Measurements from ENCODE around the gene EMC7. TPM values are rescaled to one million over a fixed set of nuclear protein-coding genes. Genes with fewer than 3 reads are reported as not detected.

The EMC7 gene
- total and polyA plus RNA-seq, 2 of the 13 experiments (the other 11 are each of a cell fraction or from before 2014, with no cell fraction given) = 46.8 to 113 TPM

DNA sequence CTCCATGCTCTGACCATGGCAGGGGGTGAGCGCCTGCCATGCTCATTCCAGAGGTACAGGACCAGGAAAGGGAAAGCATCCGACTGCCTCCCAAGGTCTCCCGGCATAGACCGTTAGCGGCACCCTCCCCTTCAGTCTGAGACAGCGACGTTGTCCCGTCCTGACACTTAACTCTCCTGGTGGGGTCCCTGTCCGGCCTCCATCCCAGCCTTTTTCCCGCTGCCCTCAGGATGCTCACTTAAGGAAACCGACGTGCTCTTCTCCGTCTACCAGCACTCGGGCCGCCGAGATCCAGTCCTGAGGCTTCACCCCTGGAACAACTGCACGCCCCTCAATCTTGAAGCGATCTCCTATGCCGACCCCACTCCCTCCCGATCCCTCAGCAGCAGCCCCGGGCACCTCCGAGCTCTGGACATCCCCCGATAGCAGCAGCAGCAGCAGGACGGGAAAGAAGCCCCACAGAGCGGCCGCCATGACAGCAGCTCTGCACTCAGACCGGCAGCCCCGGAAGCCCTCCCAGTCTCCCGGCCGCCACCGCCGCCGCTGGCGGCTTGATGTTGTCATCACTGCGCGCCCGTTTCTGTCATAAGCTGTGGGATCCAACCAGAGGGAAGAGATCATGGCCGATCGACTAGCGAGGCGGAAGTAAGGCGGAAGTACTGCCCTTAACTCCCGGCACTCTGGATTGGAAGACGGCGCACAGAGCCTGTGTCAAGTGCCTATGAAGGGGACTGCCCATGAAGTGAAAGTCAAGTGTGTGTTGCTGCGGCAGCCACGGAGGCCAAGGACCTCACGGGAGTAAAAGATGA, at the start of gene EMC7, which contains the start of gene PGBD4 (continued):
- peak; percentile 94 for TF ChIP-seq ZNF44 (CRISPR knock-in tag; IDR thresholded peaks at IDR 0.05)
- peak; percentile 88 for TF ChIP-seq ZNF143 (CRISPR knock-in tag; IDR thresholded peaks at IDR 0.05)
- TF ChIP-seq MXD1 (CRISPR knock-in tag; IDR thresholded peaks at IDR 0.05) = 0 out of 2 replicates have a peak, but pooled peaks have one; percentile 25
- TF ChIP-seq FOXM1 (CRISPR knock-in tag; IDR thresholded peaks at IDR 0.05) = no peak
- TF ChIP-seq NR3C1 (CRISPR knock-in tag; IDR thresholded peaks at IDR 0.05) = no peak
- 0 out of 2 replicates have a peak, but pooled peaks have one; percentile 54 for TF ChIP-seq ZNF605 (CRISPR knock-in tag; IDR thresholded peaks at IDR 0.05)
- 0 out of 2 replicates have a peak, but pooled peaks have one; percentile 41 for TF ChIP-seq HHEX (CRISPR knock-in tag; IDR thresholded peaks at IDR 0.05)
- peak; percentile 43; the same call in 1 of the 2 replicates for TF ChIP-seq ZNF547 (CRISPR knock-in tag; IDR thresholded peaks at IDR 0.05)
- no peak for TF ChIP-seq ZNF850 (CRISPR knock-in tag; conservative IDR thresholded peaks at IDR 0.05)
- peak; percentile 60; the same call in 1 of the 2 replicates for TF ChIP-seq ZNF503 (CRISPR knock-in tag; IDR thresholded peaks at IDR 0.05)
- TF ChIP-seq HCFC1 (IDR thresholded peaks at IDR 0.05; ENCODE audit: low read depth, low read length) = peak; percentile 91
- TF ChIP-seq STAG1 (CRISPR knock-in tag; IDR thresholded peaks at IDR 0.05) = no peak
- TF ChIP-seq KAT2B (IDR thresholded peaks at IDR 0.05; ENCODE audit: borderline replicate concordance, low read depth, low read length) = no peak
- TF ChIP-seq HDAC2 (CRISPR knock-in tag; IDR thresholded peaks at IDR 0.05) = peak; percentile 77; the same call in 1 of the 2 replicates
- no peak for TF ChIP-seq RFXANK (CRISPR knock-in tag; IDR thresholded peaks at IDR 0.05)
- TF ChIP-seq, protein P1, sequence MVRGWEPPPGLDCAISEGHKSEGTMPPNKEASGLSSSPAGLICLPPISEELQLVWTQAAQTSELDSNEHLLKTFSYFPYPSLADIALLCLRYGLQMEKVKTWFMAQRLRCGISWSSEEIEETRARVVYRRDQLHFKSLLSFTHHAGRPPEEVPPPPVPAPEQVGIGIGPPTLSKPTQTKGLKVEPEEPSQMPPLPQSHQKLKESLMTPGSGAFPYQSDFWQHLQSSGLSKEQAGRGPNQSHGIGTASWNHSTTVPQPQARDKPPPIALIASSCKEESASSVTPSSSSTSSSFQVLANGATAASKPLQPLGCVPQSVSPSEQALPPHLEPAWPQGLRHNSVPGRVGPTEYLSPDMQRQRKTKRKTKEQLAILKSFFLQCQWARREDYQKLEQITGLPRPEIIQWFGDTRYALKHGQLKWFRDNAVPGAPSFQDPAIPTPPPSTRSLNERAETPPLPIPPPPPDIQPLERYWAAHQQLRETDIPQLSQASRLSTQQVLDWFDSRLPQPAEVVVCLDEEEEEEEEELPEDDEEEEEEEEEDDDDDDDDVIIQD (CRISPR knock-in tag; IDR thresholded peaks at IDR 0.05; ENCODE audit: low read depth) = peak; percentile 32; the same call in 1 of the 2 replicates
- TF ChIP-seq, protein P2, sequence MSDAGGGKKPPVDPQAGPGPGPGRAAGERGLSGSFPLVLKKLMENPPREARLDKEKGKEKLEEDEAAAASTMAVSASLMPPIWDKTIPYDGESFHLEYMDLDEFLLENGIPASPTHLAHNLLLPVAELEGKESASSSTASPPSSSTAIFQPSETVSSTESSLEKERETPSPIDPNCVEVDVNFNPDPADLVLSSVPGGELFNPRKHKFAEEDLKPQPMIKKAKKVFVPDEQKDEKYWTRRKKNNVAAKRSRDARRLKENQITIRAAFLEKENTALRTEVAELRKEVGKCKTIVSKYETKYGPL (CRISPR knock-in tag; IDR thresholded peaks at IDR 0.05) = no peak
- TF ChIP-seq ZNF33B (CRISPR knock-in tag; IDR thresholded peaks at IDR 0.05) = peak; percentile 79; the same call in 1 of the 2 replicates
- TF ChIP-seq SOX5 (CRISPR knock-in tag; IDR thresholded peaks at IDR 0.05; ENCODE audit: borderline replicate concordance) = no peak
- no peak for TF ChIP-seq CENPX (CRISPR knock-in tag; IDR thresholded peaks at IDR 0.05)
- no peak for TF ChIP-seq TBX3 (IDR thresholded peaks at IDR 0.05; ENCODE audit: borderline replicate concordance)
- TF ChIP-seq SP4 (CRISPR knock-in tag; IDR thresholded peaks at IDR 0.05) = peak; percentile 49; the same call in 1 of the 2 replicates
- TF ChIP-seq ZXDC (CRISPR knock-in tag; IDR thresholded peaks at IDR 0.05) = 0 out of 2 replicates have a peak, but pooled peaks have one; percentile 40

Data from HepG2 (cell line).